Measurements from ENCODE around the gene MRPS12.
A peak's percentile ranks its signal among the peaks of the same experiment; 100 is the strongest.
"Not testable (repeated sequence)": the region's sequence is repeated elsewhere in the genome, so short reads cannot be mapped to it uniquely, and the experiment has no call there.

Gene MRPS12

GRCh38 chr19:38930776-38931520 lies at the start of gene MRPS12:
TSS of gene MRPS12 (plus strand) at chr19:38930944. CDS start at chr19:38931295, 351 bp downstream.
- DNase-seq (ENCODE audit: low read depth), result peak; percentile 98

DNA sequence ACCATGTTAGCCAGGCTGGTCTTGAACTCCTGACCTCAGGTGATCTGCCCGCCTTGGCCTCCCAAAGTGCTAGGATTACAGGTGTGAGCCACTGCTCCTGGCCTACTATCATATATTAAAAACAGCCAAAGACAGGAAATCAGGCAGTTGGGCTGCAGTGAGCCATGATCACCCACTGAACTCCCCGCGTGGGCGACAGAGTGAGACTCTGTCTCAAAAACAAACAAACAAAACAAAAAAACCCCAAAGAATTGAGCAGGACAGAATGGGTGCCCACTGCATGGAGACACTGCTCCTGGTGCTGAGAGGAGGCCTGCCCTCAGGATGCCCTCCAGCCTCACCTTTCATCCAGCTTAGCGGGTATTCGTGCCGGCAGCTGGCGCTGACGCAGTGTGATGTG lies 47.5 kb upstream of the MRPS12 start:
- DNase-seq (ENCODE audit: low read depth), result no peak

DNA sequence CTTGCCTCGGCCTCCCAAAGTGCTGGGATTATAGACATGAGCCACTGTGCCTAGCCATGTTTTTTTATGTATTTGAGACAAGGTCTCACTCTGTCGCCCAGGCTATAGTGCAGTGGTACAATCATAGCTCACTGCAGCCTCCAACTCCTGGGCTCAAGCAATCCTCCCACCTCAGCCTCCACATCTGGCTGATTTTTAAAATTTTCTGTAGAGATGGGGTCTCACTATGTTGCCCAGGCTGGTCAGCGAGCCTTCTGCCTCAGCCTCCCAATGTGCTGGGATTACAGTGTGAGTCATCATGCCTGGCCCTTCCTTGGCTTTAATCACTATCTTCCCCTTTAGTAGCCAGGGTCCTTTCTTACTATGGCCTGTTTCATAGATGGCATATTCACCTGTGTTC lies 46.1 kb upstream of the MRPS12 start:
- not testable (repeated sequence) for DNase-seq (ENCODE audit: low read depth)

GRCh38 chr19:38888876-38889275 lies 41.9 kb upstream of the MRPS12 start:
- DNase-seq (ENCODE audit: low read depth), result no peak

DNA sequence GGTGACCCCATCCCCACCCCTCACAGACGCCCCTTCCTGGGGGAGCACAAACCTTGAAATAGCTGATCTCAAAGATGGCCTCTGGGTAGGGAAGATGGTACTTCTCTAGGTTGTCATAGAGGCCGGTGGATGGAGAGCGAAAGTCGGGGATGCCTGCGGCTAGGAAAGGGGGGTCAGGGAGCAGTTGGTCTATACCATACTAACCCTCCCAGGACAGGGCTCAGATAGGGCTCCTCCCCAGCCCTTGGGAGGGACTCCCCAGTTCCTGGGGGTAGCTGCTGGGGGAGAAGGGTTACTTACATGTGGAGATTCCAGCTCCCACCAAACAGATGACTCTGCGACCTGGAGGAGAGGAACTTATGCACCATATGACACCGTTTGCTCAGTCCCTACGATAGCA lies 40.9 kb upstream of the MRPS12 start:
- no peak for DNase-seq (ENCODE audit: low read depth)

- no peak for DNase-seq (ENCODE audit: low read depth)
Measured at GRCh38 chr19:38890686-38891085, 40.1 kb upstream of the MRPS12 start.

GRCh38 chr19:38891771-38892170 lies 39.0 kb upstream of the MRPS12 start:
- DNase-seq (ENCODE audit: low read depth), result no peak

- DNase-seq (ENCODE audit: low read depth), result no peak
Measured at GRCh38 chr19:38892841-38893240, 37.9 kb upstream of the MRPS12 start.

- no peak for DNase-seq (ENCODE audit: low read depth)
Measured at GRCh38 chr19:38893341-38893771, 37.4 kb upstream of the MRPS12 start.

DNA sequence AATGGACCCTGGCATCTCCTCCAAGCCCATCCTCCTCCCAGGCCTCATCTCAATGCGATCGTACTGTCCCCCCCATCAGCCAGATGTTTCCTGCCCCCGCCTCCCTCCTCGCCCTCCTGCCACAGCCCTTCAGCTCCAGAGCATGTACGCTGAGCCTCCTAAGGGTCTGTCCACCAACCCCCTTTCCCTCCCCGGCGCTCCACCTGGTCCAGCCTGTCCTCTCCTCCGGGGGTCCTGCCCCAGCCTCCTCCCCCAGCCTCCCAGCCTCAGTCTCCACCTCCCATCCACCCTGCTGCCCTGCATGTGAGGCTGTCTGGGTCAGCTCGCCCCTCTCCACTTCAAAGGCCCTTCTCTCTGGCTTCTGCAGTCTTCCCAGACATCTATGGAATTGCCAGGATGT lies 35.8 kb upstream of the MRPS12 start:
- DNase-seq (ENCODE audit: low read depth), result no peak

- DNase-seq (ENCODE audit: low read depth), result no peak
Measured at GRCh38 chr19:38898788-38899446, 31.8 kb upstream of the MRPS12 start.

GRCh38 chr19:38899447-38900201 lies 31.1 kb upstream of the MRPS12 start, which contains the start of the genes NFKBIB and SIRT2:
TSS of gene NFKBIB (plus strand) at chr19:38899969. CDS start at chr19:38900033, 64 bp downstream.
TSS of gene SIRT2 (minus strand) at chr19:38899618. CDS start at chr19:38899521, 97 bp downstream.
- DNase-seq (ENCODE audit: low read depth), result peak; percentile 100

DNA sequence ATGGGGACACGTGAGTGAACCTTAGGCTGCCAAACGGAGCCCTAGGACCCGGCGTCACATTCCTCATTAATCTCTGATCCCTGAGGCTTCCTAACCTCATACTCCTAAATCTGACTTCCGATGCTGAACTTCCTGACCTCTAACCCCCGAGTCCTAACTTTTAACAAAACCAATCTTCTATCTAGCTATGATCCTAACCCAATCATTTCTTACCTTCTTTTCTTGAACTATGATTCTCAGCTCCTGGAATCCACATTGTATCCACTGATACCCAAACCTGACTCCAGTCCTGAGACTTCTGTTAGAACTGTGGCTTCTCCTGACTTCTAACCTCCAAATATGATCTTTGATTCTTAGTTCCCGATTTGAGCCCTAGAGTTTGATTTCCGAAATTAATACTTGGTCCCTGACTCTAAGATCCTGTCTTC lies 30.5 kb upstream of the MRPS12 start:
- no peak for DNase-seq (ENCODE audit: low read depth)

- DNase-seq (ENCODE audit: low read depth), result no peak
Measured at GRCh38 chr19:38900743-38901190, 30.0 kb upstream of the MRPS12 start.

- DNase-seq (ENCODE audit: low read depth), result no peak
Measured at GRCh38 chr19:38901683-38902082, 29.1 kb upstream of the MRPS12 start.

- no peak for DNase-seq (ENCODE audit: low read depth)
Measured at GRCh38 chr19:38904581-38905539, 25.9 kb upstream of the MRPS12 start.

- no peak for DNase-seq (ENCODE audit: low read depth)
Measured at GRCh38 chr19:38905620-38906019, 25.1 kb upstream of the MRPS12 start.

- DNase-seq (ENCODE audit: low read depth), result no peak
Measured at GRCh38 chr19:38907227-38907626, 23.5 kb upstream of the MRPS12 start.

DNA sequence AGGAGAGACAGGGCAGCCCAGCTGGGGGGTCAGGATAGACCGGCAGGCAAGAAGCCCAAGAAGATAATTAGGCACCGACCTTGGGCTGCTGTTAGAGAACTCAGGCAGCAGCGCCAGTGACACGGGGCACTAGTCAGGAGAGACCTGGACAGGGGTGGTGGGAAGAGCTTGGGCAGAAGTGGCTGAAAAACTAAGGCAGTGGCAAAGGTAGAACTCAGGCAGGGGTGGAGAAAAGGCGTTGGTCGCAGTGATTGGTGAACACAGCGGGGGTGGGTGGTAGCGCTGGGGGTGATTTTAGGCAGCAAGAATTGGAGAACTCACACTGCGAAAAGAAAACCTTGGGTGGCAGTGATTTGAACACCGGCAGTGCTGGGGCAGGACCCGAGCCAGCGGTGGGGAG lies 23.1 kb upstream of the MRPS12 start:
- no peak for DNase-seq (ENCODE audit: low read depth)

- DNase-seq (ENCODE audit: low read depth), result no peak
Measured at GRCh38 chr19:38908911-38909310, 21.8 kb upstream of the MRPS12 start.

DNA sequence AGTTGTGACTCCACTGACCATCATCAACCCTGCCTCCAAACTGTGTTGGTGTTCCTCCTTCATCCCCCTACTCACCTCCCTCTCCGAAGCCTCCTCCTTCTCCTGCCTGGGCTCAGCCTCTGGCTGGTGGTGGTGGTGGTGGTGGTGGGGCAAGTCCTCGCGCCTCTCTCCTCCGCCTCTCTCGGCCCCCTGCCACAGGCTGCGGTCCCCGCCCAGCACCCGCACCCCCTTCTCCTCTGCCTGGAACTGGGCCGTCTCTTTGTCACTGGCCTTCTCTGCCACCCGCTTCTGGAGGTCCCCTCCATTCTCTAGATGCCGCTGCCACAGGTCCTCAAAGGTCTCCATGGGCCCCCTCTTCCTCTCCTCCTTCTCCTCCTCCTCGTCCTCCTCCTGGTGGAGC lies 20.3 kb upstream of the MRPS12 start:
- DNase-seq (ENCODE audit: low read depth), result no peak
